GM19035 (cell line): Measurements from ENCODE around the gene ZNF467.
A peak's percentile ranks its signal among the peaks of the same experiment; 100 is the strongest.

Source experiments
- ATAC-seq: cut with Tn5 transposase; IDR thresholded peaks from one replicate; pipeline ENCODE4 v1.9.1; 2021; ENCODE audit not compliant: unreplicated experiment

Gene ZNF467

GRCh38 chr7:149751043-149751775 is 22.2 kb downstream of the ZNF467 start:
- no peak for ATAC-seq

DNA sequence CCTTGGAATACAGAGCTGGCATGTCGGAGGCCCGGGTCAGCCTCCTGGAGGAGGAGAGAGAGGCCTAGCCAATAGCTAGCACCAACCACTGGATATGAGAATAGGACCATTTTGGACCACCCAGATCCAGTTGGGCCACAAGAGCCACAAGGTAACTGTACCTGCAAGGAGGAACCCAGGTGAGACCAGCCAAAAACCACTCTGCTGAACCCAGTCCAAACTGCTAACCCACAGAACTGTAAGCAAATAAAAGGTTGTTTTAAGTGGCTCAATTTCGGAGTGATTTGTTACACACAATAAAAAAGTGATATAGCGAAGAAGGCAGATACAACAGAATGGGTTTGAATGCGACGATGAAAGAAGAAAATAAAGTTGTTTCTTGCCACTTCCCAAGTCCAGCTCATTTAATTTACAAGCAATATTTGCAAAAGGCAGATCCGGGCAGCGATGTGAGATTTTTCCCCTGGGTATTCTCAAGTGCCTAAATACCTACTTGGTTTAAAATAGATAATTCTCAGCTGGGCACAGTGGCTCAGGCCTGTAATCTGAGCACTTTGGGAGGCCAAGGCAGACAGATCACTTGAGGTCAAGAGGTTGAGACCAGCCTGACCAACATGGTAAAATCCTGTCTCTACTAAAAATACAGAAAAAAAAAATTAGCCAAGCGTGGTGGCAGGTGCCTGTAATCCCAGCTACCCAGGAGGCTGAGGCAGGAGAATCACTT is 23.1 kb downstream of the ZNF467 start:
- no peak for ATAC-seq

DNA sequence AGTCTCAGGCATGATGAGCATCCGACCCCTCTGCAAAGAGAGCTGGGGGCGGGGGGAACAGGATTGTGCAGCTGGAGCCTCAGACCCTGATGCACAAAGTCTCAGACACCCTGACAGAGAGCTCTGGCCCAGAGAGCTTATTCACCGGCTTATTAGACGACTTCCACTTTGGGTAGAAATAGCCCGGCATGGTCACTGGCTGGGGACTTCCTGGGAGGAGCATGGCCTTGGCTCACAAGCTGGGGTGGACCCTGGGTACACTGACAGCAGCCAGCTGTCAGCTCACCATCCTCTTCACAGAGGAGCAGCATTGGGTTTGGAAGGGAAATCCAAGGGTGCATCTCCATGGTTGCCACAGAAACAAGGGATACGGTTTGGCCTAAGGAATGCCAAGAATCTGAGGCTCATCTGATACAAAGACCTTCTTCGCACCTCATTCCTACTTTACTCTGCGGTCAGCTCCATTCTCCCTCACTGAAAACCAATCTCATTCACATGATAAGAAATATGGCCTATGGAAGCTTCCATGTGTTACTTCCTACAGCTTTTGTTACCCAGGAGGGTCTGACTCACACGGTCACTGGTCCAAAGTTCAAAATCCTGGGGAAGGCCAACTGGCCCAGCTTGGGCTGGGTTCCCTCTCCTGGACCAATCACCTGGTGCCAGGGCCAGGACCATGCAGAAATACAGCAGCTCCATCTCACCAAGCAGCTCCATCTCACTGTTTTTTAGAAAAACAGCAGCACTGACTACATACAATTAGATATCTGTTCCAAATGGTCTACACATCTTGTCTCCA is 25.1 kb downstream of the ZNF467 start:
- ATAC-seq = no peak

GRCh38 chr7:149743476-149744255 is 29.7 kb downstream of the ZNF467 start:
- ATAC-seq = no peak

DNA sequence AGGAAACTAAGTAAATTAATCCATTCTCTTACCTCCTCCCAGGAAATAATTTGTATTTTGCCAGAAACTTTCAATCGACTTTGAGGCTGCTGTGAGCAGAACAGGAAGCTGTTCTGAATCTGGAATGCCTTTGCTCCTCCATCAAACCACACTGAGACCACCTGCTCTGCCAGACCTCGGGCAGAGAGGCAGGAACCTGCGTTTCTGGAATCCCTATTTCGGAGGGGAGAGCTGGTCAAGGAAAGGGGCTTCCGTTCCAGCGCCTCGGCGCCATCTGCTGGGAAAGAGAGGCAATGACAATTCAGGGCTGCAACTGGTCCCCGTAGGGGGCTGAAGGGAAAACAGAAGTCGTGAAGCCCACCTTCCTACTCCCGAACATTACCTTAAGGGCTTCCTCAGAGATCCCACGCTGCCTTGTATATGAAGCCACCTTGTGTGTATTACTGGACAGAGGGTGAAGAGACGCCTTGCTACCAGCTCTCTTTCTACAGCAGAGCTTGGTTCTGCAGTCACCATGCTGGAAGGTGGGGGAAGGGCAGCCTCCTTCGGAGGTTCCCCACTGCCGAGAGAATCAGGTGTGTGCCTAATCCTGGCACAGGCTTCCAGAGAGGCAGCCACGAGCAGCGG is 31.2 kb downstream of the ZNF467 start:
- peak; percentile 79 for ATAC-seq

- ATAC-seq = no peak
Measured at GRCh38 chr7:149741629-149742028, 31.8 kb downstream of the ZNF467 start.

DNA sequence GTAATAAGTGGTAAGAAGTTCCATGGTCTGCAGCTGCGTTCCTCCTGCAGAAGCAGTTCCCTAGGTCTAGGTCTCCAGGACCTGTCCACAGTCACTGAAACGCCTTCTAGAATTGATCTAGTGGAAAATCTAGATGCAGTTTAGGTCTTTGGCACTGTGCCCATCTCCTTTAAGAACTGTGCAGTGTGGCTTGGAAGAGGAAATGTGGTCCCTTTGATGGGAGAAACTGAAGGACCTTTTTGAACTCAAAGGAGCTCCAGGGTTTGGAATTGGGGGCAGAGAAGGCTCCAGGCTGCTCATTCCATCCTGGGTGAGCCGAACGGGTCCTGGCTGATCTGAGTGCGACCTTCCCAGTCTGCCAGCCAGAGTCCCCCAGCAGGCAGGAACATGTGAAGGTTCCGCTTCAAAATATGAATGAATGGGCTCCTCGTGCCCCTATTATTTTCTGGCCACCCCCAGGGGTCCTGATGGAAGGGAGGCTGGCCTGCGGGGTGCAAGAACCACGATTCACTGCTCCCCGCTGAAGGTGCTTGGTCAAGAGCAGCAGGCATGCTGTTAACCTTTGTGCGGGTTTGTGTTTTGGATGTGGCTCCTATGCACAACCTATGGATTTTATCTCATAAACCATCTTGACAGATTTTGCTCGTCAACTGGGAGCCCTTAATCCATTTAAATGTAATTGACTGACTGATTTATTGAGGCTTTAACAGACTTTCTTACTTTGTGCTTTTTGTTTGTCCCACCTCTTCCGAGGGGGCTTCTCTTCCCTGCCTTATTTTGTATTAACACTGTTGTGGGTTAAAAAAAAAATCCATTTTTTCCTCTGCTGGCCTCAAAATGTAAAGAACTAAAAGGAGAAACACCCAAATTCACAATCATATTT is 36.7 kb downstream of the ZNF467 start:
- no peak for ATAC-seq

GRCh38 chr7:149735779-149736477 is 37.5 kb downstream of the ZNF467 start:
- no peak for ATAC-seq

- no peak for ATAC-seq
Measured at GRCh38 chr7:149735181-149735602, 38.2 kb downstream of the ZNF467 start.

GRCh38 chr7:149734791-149735075 is 38.7 kb downstream of the ZNF467 start:
- no peak for ATAC-seq

DNA sequence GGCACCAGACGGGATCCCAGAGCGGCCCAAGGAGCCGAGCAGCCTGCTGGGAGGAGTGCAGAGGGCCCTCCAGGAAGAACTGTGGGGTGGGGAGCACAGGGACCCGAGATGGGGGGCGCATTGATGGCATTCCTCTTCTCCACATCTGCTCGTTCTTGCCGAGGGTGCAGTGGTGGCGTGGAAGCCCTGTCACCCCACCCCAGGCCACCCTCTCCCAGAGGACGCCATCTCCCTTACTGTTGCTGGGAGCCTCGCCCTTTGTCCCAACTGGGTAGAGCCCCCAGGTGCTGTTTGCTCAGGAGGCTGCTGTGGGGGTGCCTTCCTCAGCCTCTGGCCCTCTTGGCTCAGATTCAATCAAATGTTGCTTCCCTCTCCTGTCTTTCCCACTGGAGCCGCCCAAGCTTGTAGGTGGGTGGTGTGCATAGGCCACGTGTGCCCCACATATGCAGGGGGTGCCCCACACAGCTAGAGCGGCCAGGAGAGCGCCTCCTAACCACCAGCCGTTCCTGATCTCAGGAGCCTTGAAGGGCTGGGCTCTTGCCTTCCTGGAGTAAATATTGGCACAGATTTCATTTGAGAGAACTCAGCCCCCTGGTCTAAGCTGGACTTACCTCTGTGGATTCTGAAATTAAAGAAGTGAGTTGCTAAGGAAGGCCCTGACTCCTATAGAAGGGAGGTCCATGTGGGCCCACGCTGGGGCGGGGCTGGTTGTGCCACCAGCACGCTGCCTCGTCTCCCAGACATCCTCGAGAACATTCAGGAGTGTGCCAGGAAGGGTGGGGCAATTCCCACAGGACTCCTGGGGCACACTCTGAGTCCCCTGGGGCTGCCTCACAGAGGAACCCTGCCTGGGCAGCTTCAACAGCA is 39.2 kb downstream of the ZNF467 start:
- no peak for ATAC-seq

- no peak for ATAC-seq
Measured at GRCh38 chr7:149733131-149733923, 40.1 kb downstream of the ZNF467 start.

- ATAC-seq = no peak
Measured at GRCh38 chr7:149732611-149733010, 40.8 kb downstream of the ZNF467 start.

GRCh38 chr7:149732111-149732561 is 41.3 kb downstream of the ZNF467 start:
- no peak for ATAC-seq

GRCh38 chr7:149731207-149731955 is 42.0 kb downstream of the ZNF467 start:
- ATAC-seq = no peak

DNA sequence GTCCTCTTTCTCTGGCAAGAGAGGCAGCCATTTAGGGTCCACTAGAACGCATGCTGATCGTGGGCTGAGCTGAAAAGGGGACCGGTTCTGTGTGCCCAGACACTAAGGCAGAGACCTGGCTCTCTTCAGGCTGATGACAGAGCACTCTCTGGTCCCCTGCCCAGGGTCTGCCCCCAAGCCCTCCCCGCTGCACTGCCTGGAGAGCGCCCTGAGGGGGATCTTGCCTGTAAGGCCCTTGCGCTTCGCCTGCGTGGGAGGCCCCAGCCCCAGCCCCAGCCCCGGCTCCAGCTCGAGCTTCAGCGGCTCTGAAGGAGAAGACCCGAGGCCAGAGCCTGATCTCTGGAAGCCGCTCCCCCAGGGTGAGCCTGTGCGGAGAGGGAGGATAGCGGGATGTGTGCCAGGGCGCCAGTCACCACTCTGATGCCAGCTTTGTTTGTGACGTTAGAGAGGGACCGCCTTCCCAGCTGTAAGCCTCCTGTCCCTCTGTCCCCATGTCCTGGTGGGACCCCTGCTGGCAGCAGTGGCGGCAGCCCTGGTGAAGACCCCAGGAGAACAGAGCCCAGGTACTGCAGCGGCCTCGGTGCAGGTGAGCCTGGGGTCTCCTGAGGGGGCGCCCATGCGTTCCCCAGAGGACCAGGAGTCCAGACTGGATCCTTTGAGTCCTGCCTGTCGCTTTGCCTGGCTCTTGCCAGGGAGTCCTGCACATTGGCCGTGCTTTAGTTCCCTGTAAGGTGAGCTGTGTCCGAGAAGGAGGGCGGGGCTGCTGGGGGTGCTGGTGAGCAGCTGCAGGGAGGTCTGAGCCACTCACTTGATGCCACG is 43.2 kb downstream of the ZNF467 start:
- no peak for ATAC-seq
